Inferior parietal cortex (tissue), 1 donor: Measurements from ENCODE around the gene NRXN2.
"Not testable (repeated sequence)": the region's sequence is repeated elsewhere in the genome, so short reads cannot be mapped to it uniquely, and the experiment has no call there.

Experiments used
- DNase-seq: peaks from one replicate; pipeline ENCODE4 v3.0.0-alpha.2; 2016; ENCODE audit errors: extremely low spot score

The NRXN2 gene

GRCh38 chr11:64607381-64607985 lies 115.5 kb downstream of the NRXN2 start:
- no peak for DNase-seq

- no peak for DNase-seq
Measured at GRCh38 chr11:64606796-64607380, 116.1 kb downstream of the NRXN2 start.

GRCh38 chr11:64605656-64606585 lies 117.1 kb downstream of the NRXN2 start:
- no peak for DNase-seq

- no peak for DNase-seq
Measured at GRCh38 chr11:64605244-64605560, 117.8 kb downstream of the NRXN2 start.

- no peak for DNase-seq
Measured at GRCh38 chr11:64604458-64605243, 118.3 kb downstream of the NRXN2 start.

- no peak for DNase-seq
Measured at GRCh38 chr11:64603411-64604110, 119.4 kb downstream of the NRXN2 start.

GRCh38 chr11:64602466-64603070 lies 120.4 kb downstream of the NRXN2 start:
- DNase-seq: no peak

- no peak for DNase-seq
Measured at GRCh38 chr11:64601605-64602465, 121.2 kb downstream of the NRXN2 start.

- DNase-seq: no peak
Measured at GRCh38 chr11:64600281-64600992, 122.6 kb downstream of the NRXN2 start.

GRCh38 chr11:64599698-64600211 lies 123.2 kb downstream of the NRXN2 start:
- no peak for DNase-seq

- DNase-seq: no peak
Measured at GRCh38 chr11:64598797-64599697, 124.0 kb downstream of the NRXN2 start.

GRCh38 chr11:64598106-64598796 lies 124.7 kb downstream of the NRXN2 start:
- DNase-seq: no peak

GRCh38 chr11:64597671-64598101 lies 125.3 kb downstream of the NRXN2 start:
- no peak for DNase-seq

GRCh38 chr11:64595922-64596321 lies 127.1 kb downstream of the NRXN2 start:
- not testable (repeated sequence) for DNase-seq

- DNase-seq: no peak
Measured at GRCh38 chr11:64594159-64594939, 128.6 kb downstream of the NRXN2 start.
